Measurements from ENCODE around the gene ATP9B.

DNA sequence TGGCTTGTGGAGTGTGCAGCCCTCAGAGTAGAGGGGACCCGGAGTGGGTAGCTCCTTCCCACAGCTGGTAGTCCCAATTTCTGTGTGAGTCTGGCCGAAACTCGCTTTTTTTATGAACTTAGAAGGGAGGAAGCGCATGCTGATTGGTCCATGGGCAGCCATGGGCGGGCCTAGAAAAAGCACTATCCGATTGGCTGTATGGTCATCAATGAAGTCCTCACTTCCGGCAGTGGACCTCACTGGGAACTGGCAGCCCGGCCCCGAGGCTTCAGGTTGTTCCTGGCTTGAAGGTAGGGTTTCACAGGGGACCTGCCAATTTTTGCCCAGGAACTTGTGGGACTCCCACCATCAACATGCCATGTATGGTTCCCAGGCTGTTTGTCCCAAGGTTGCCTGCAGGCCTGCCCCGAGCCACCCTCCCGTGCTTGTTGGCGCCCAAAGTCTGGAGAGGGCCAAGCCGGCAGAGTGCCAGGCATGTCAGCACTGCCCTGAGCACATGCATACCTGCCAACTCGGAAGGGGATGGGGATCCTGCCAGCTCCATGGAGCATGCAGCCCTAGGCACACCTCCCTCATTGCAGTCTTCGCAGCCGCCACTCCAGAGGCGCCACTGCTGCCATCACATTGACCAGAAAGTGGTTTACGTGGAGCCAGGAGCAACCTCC is 98.5 kb downstream of the ATP9B start:
- TF ChIP-seq, protein P1, sequence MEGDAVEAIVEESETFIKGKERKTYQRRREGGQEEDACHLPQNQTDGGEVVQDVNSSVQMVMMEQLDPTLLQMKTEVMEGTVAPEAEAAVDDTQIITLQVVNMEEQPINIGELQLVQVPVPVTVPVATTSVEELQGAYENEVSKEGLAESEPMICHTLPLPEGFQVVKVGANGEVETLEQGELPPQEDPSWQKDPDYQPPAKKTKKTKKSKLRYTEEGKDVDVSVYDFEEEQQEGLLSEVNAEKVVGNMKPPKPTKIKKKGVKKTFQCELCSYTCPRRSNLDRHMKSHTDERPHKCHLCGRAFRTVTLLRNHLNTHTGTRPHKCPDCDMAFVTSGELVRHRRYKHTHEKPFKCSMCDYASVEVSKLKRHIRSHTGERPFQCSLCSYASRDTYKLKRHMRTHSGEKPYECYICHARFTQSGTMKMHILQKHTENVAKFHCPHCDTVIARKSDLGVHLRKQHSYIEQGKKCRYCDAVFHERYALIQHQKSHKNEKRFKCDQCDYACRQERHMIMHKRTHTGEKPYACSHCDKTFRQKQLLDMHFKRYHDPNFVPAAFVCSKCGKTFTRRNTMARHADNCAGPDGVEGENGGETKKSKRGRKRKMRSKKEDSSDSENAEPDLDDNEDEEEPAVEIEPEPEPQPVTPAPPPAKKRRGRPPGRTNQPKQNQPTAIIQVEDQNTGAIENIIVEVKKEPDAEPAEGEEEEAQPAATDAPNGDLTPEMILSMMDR (IDR thresholded peaks at IDR 0.05), result no peak
- TF ChIP-seq TCF7L2 (IDR thresholded peaks at IDR 0.05; ENCODE audit: low read depth, low read length), result no peak

Measured in Panc1 (cell line).